GM18508 (cell line): Measurements from ENCODE around the gene DVL3.
"Not testable (repeated sequence)": the region's sequence is repeated elsewhere in the genome, so short reads cannot be mapped to it uniquely, and the experiment has no call there.

Experiments used
- ATAC-seq: cut with Tn5 transposase; IDR thresholded peaks from one replicate; pipeline ENCODE4 v1.9.1; 2021; ENCODE audit warnings: moderate number of reproducible peaks; ENCODE audit not compliant: insufficient read depth, unreplicated experiment

Gene DVL3

DNA sequence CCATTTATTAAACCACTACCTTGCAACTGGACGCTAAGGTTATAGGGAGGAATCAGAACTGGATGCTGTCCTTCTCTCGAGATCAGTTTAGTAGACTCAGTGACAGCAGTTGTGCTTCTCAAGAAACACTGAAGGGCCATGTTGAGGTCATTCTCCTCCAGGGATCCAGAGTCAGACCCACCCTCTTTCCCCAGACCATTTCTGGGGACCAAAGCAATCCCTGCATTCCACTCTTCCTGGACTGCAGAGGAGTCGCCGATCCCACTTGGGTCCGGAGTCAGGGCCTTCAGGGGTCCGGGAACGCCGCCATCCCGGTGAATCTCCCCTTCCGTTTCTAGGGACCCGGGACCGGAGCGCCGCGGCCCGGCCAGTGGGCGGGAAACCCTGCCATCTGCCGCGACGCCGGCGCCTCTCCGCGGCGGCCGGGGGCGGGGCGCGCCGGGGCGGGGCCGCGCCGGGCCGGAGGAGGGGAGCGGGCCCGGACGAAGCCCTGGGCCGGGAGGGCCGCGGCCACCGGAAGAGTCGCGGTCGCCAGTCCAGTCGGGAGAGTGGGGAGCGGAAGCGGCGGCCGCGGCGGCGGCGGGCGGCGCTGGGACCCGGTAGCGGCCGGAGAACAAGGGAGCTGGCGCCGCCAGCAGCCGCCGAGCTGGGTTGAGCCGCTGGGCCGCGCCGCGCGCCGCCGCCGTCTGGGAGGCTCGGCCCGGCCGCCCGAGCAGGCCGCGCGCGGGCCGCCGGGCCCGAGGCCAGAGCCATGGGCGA is at the start of gene DVL3:
TSS of gene DVL3 (plus strand) at position 493 of the 759 bp plus-strand sequence. CDS start at position 752, 259 bp downstream.
- ATAC-seq = no peak

DNA sequence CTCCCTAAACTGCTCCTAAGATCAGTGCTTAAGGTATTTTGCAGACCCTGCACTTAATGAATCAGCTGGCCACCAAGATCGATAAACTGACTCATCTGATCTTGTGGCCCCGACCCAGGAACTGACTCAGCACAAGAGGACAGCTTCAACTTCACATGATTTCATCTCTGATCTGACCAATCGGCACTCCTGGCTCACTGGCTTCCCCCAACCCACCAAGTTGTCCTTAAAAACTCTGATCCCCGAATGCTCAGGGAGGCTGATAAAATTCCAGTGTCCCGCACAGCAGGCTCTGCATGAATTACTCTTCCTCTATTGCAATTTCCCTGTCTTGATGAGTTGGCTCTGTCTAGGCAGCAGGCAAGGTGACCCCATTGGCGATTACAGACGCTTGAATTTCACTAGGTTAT is 44.9 kb upstream of the DVL3 start:
- ATAC-seq = no peak

- no peak for ATAC-seq
Observed at GRCh38 chr3:184116017-184116416, 39.2 kb upstream of the DVL3 start.

GRCh38 chr3:184117636-184118035 is 37.5 kb upstream of the DVL3 start:
- no peak for ATAC-seq

DNA sequence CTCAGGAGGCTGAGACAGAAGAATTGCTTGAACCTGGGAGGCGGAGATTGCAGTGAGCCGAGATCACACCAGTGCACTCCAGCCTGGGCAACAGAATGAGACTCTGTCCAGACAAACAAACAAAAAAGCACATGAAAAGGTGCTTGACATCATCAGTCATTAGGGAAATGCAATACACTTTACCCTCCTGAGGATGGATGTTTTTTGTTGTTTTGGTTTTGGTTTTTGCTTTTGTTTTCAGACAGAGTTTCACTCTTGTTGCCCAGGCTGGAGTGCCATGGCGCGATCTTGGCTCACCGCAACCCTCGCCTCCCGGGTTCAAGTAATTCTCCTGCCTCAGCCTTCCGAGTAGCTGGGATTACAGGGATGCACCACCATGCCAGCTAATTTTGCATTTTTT is 34.1 kb upstream of the DVL3 start:
- not testable (repeated sequence) for ATAC-seq

GRCh38 chr3:184126006-184126405 is 29.2 kb upstream of the DVL3 start:
- no peak for ATAC-seq

DNA sequence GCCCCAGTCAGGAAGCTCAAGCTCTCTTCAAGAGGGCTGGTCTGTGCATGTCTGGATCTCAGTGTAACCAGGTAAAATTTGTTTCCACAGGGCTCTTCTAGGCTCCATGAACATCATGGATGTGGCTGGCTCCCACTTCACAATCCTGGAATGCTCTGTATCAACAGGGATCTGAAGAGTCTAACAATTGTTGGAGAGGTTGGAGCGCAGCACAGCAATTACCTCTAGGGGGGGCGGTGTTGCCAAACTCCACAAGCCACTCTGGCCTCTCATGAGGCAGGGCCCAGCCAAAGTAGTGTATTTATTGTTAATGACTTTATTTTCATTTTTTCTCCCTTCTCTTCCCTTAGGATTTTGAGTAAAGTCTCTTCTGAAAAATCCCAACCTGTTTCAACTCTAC is 26.2 kb upstream of the DVL3 start:
- ATAC-seq = no peak

GRCh38 chr3:184132945-184133344 is 22.2 kb upstream of the DVL3 start:
- ATAC-seq = no peak

GRCh38 chr3:184133840-184134745 is 21.1 kb upstream of the DVL3 start:
- ATAC-seq = no peak

DNA sequence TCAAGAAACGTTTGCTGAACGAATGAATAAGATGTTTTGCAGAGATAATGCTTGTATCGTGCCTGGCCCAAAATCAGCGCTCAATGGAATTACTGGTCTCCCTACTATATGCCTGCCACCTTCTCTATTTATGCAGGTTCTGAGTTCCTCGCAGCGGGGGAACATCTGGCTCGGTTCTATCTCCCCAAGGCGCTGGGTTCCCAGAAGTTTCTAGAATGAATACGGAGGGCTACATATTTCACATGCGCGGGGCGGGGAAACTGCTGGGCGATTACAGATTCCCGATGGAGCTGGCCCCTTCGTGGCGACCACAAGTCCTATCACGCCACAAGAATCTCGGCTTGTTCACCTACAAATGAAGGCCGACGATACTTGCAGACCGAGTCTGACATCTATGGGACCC is 20.4 kb upstream of the DVL3 start:
- peak; percentile 21 for ATAC-seq

DNA sequence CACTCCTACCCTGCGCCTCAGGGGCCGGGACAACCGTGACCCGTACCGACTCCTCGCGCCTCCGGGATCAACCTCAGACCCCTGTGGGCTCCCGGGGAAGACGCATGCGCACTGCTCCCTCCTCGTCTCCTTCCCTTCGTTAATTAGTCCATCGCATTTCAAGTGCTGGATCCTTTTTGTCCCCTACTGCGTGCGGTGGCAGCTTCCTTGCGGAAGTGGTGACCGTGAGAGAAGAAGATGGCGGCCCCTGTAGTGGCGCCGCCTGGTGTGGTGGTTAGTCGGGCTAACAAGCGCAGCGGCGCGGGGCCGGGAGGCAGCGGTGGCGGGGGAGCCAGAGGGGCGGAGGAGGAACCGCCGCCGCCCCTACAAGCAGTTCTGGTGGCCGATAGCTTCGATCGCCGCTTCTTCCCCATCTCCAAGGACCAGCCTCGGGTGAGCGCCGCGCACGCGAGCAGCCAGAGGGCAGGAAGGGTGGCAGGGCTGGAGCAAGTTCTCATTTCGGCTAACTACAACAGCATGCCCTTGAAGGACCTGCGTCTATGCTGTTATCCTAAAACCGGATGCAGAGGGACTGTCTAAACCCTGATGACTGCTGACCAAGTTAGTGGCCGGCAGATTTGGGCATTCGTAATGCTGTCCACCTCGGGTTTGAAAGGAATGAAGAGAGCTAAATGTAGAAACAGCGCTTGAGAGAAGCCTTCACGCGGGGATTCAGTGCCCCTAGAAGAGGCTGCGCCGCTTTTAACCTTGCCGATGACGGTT is 19.8 kb upstream of the DVL3 start, which contains the start of gene EIF2B5:
TSS of gene EIF2B5 (plus strand) at position 210 of the 762 bp plus-strand sequence. CDS start at position 238, 28 bp downstream.
- peak; percentile 62 for ATAC-seq

GRCh38 chr3:184135911-184136260 is 19.3 kb upstream of the DVL3 start:
- ATAC-seq = no peak

DNA sequence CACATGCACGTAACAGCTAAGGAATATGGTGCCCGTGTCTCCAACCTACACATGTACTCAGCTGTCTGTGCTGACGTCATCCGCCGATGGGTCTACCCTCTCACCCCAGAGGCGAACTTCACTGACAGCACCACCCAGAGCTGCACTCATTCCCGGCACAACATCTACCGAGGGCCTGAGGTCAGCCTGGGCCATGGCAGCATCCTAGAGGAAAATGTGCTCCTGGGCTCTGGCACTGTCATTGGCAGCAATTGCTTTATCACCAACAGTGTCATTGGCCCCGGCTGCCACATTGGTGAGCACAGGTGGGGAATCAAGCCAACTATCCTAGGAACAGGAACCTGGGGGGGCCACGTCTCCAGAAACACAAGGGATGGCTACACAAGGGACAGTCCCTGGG is 14.7 kb upstream of the DVL3 start:
- no peak for ATAC-seq

DNA sequence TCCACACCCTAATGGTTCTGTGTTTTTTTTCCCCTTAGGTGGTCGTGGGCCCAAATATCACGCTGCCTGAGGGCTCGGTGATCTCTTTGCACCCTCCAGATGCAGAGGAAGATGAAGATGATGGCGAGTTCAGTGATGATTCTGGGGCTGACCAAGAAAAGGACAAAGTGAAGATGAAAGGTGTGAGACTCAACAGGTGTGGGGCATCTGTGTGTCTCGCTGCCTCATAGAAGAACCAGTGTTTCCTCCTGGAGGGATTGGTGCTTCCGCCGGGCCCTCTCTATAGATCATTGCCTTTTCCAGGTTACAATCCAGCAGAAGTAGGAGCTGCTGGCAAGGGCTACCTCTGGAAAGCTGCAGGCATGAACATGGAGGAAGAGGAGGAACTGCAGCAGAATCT is 13.0 kb upstream of the DVL3 start:
- ATAC-seq = no peak

DNA sequence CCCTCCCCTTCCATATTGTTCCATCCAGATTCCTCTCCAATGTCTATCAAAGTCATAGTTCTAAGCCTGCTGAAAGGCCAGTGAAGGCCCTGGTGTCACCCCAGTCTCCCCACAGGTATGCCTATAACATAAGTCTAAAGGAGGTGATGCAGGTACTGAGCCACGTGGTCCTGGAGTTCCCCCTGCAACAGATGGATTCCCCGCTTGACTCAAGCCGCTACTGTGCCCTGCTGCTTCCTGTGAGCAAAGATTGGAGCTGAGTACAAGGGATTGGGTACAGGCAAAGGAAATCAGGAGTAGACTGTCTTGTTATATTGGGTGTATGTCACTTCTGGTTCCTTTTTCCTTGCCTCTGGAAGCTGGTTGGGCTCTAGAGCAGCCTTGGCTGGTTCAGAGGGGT is 11.8 kb upstream of the DVL3 start:
- ATAC-seq = no peak

DNA sequence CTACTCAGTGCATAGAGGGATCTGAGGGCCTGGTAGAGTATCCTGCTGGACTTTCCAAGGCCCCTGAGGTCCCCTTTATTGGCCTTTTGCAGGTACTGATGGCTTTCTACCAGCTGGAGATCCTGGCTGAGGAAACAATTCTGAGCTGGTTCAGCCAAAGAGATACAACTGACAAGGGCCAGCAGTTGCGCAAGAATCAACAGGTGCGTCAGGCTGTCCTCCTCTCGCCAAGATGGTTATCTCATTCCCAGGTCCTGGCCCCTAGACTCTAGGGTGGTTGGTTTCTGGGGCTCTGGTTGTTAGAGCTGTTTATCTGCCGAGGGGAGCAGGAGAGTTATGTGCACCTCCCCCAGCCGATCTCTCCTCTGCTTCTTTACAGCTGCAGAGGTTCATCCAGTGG is 10.7 kb upstream of the DVL3 start:
- ATAC-seq = no peak

GRCh38 chr3:184145111-184145524 is 10.1 kb upstream of the DVL3 start:
- no peak for ATAC-seq

DNA sequence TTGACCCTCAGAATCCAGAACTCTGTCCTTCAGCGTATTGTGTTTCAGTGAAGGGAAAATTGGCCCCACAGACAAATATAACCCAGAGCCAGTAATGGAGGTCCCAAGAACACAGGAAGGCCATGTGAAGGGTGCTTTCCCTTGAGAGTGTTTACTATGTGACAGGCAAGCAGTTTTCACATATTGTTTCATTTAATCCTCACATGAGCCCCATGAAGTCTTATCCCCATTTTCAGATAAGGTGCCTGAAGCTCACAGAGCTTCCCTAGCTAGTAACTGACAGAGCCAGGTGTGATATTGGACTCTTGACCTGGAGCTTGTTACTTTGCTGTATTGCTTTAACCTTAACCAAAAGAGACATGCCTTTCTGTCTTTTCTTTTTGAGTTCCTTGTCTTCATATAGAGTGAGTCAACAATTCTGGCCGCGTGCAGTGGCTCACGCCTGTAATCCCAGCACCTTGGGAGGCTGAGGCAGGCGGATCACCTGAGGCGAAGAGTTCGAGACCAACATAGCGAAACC is 9.4 kb upstream of the DVL3 start:
- no peak for ATAC-seq

- ATAC-seq = no peak
Observed at GRCh38 chr3:184148076-184148475, 7.1 kb upstream of the DVL3 start.

DNA sequence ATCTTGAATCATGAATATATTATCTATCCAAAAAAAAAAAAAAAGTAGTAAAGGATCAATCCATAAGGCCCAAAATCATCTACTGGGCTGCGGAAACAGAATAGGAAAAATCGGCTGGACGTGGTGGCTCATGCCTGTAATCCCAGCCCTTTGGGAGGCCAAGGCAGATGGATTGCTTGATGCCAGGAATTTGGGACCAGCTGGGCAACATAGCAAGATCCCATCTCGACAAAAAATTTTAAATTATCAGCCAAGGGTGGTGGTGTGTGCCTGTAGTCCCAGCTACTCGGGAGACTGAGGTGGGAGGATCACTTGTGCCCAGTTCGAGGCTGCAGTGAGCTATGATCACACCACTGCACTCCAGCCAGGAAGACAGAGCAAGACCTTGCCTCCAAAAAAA is 6.1 kb upstream of the DVL3 start:
- no peak for ATAC-seq
